A549 (cell line): ENCODE measurements around the gene COPE. TPM values are rescaled to one million over a fixed set of nuclear protein-coding genes. Genes with fewer than 3 reads are reported as not detected.

ENCODE experiments used
- ATAC-seq, 2 experiments: fragments of 200-7000 bp in 1 of 2; fragments of >200 bp in 1 of 2; cut with Nextera tagmentation in 1 of 2; cut with Tn5 transposase in 1 of 2; 3 replicates each; pipeline versions ENCODE4 v1.8.0 to v1.9.1; 2018 to 2020; ENCODE audit warnings: mild to moderate bottlenecking in 1 of 2, moderate library complexity in 1 of 2
- CTCF ChIA-PET: fragments of 300-600 bp; sonication (Branson Sonifier 250); formaldehyde crosslinking; extraction: SDS; loops from one replicate; lab custom pipeline; 2021; ENCODE audit warnings: antibody characterized with exemption, inconsistent platforms; lab: Yijun Ruan, JAX
- POLR2A ChIA-PET: fragments of 350-600 bp; formaldehyde crosslinking; extraction: SDS; loops from one replicate; lab custom pipeline; 2021; ENCODE audit warnings: antibody characterized with exemption, inconsistent platforms; lab: Yijun Ruan, JAX
- DNase-seq, 2 experiments: peaks; one replicate each; pipeline versions ENCODE4 v3.0.0 to v3.0.0-alpha.2; 2011 to 2016; ENCODE audit warnings: low read depth in 1 of 2, low spot score in 1 of 2
- FAIRE-seq: peaks from 2 replicates; lab custom pipeline; 2011; peaks lifted over from hg19 to GRCh38; lab: Jason Lieb, UNC
- H3K27ac ChIP-seq, 2 experiments: fragments of >200 bp; sonication (Bioruptor Twin); formaldehyde crosslinking; 3 replicates each; pipeline ENCODE4 v1.5.1; 2016 to 2017
- H3K4me1 ChIP-seq: fragments of >200 bp; sonication (Bioruptor Twin); formaldehyde crosslinking; 3 replicates; pipeline ENCODE4 v1.6.1; 2016
- H3K4me2 ChIP-seq: fragments of >200 bp; sonication (Bioruptor Twin); formaldehyde crosslinking; 3 replicates; pipeline ENCODE4 v1.6.1; 2016
- H3K4me3 ChIP-seq: fragments of >200 bp; sonication (Bioruptor Twin); formaldehyde crosslinking; 3 replicates; pipeline ENCODE4 v1.5.1; 2016
- H3K9me3 ChIP-seq: fragments of >200 bp; sonication (Bioruptor Twin); formaldehyde crosslinking; 3 replicates; pipeline ENCODE4 v1.6.1; 2016
- ATOH8 ChIP-seq: fragments of 250-450 bp; sonication (Bioruptor Pico); IDR thresholded peaks from 2 replicates; pipeline ENCODE4 v1.5.0; 2020; ENCODE audit warnings: low read depth, mild to moderate bottlenecking, moderate library complexity
- CBX8 ChIP-seq: fragments of 200-600 bp; sonication (generic); IDR thresholded peaks from 2 replicates; pipeline ENCODE4 v1.6.1; 2016
- CHD2 ChIP-seq: fragments of 150-350 bp; IDR thresholded peaks from 2 replicates; pipeline ENCODE4 v1.6.1; 2014; ENCODE audit warnings: low read length; ENCODE audit not compliant: partially characterized antibody
- EHMT2 ChIP-seq: fragments of 200-600 bp; sonication (generic); IDR thresholded peaks from 2 replicates; pipeline ENCODE4 v1.6.1; 2016; ENCODE audit warnings: antibody characterized with exemption, low read depth, mild to moderate bottlenecking, moderate library complexity
- EP300 ChIP-seq, 2 experiments: fragments of >200 bp; sonication (Bioruptor Twin); formaldehyde crosslinking; IDR thresholded peaks; 2 replicates in 1 of 2; 3 replicates in 1 of 2; pipeline ENCODE4 v1.6.1; 2016 to 2017
- HDAC2 ChIP-seq: fragments of 200-600 bp; sonication (generic); IDR thresholded peaks from 2 replicates; pipeline ENCODE4 v1.6.1; 2016
- HMGXB4 ChIP-seq: fragments of 250-450 bp; sonication (Bioruptor Pico); IDR thresholded peaks from 2 replicates; pipeline ENCODE4 v1.5.0; 2021; ENCODE audit warnings: mild to moderate bottlenecking, moderate library complexity, borderline replicate concordance
- KDM1A ChIP-seq: fragments of 200-600 bp; sonication (generic); IDR thresholded peaks from 2 replicates; pipeline ENCODE4 v1.6.1; 2016; ENCODE audit warnings: low read depth, mild to moderate bottlenecking
- POLR2A ChIP-seq: IDR thresholded peaks from 2 replicates; pipeline ENCODE4 v1.6.1; 2012; ENCODE audit warnings: mild to moderate bottlenecking, low read length
- RAD21 ChIP-seq, 2 experiments: fragments of >200 bp in 1 of 2; sonication (Bioruptor Twin) in 1 of 2; formaldehyde crosslinking in 1 of 2; IDR thresholded peaks in 1 of 2; conservative IDR thresholded peaks in 1 of 2; 2 replicates in 1 of 2; 3 replicates in 1 of 2; pipeline ENCODE4 v1.6.1; 2012 to 2018; ENCODE audit warnings: inconsistent platforms in 1 of 2
- TP53 ChIP-seq: fragments of 250-450 bp; sonication (Bioruptor Pico); IDR thresholded peaks from 2 replicates; pipeline ENCODE4 v1.5.0; 2021; ENCODE audit warnings: mild to moderate bottlenecking, moderate library complexity
- USF2 ChIP-seq: fragments of 450-650 bp; IDR thresholded peaks from 2 replicates; pipeline ENCODE4 v1.6.1; 2014; ENCODE audit warnings: antibody characterized with exemption
- ZFP36 ChIP-seq: fragments of 450-650 bp; IDR thresholded peaks from 2 replicates; pipeline ENCODE4 v1.6.1; 2014; ENCODE audit warnings: borderline replicate concordance; ENCODE audit not compliant: partially characterized antibody
- ZNF302 ChIP-seq: fragments of 250-450 bp; sonication (Bioruptor Pico); IDR thresholded peaks from 2 replicates; pipeline ENCODE4 v1.9.0; 2021; ENCODE audit warnings: inconsistent platforms, mild to moderate bottlenecking, moderate library complexity
- WGBS: methylation state at CpG from one replicate; pipeline ENCODE4 v1.1.6; 2017; ENCODE audit errors: missing lambda C conversion rate; 5-methylcytosine and 5-hydroxymethylcytosine counted together
- polyA plus RNA-seq, 4 experiments: library from polyadenylated mRNA; depleted of rRNA in 3 of 4; stranded (reverse); fragments of >200 nt; fragmentation: RNase III in 1 of 4; extraction: RNeasy Plus Mini Kit Qiagen cat#74134 plus additional on column Dnase treatment in 1 of 4; gene quantifications; 2 replicates in 3 of 4; 3 replicates in 1 of 4; pipeline ENCODE4 v1.2.3, GENCODE V29; 2011 to 2017

Gene COPE
- polyA plus RNA-seq, 2 of the 4 experiments (the other 2 are of a cell fraction) = 94.0 to 114 TPM

- DNase-seq (no peak), ATAC-seq (no peak), FAIRE-seq (no peak)
- 87% methylated on average over 15 of the region's 26 CpGs for WGBS
- TF ChIP-seq RAD21 (conservative IDR thresholded peaks at IDR 0.05 in 1 of 2, IDR thresholded peaks at IDR 0.05 in 1 of 2) = no peak
- no peak for TF ChIP-seq ZFP36
- Histone ChIP-seq H3K9me3 (no peaks in the 10 kb centered on the region), H3K4me3 (no peak overlapping the region), H3K4me1 (no peaks in the 10 kb centered on the region), H3K27ac (no peak overlapping the region), H3K4me2 (no peak overlapping the region)
- ChIA-PET CTCF (interaction anchor here (1.9 to 2.1 kb wide), 2 partner anchors 12 to 59 kb away, joined by 7 to 14 read pairs; no protein-coding TSS in a partner anchor), POLR2A (no interaction called here)
Observed at GRCh38 chr19:18928018-18928805, 9.0 kb upstream of the COPE start.

- Histone ChIP-seq H3K4me1 (peaks cover 4% of the 10 kb centered on the region; the same call in 1 of the 3 replicates), H3K4me2 (no peak overlapping the region), H3K27ac (no peak overlapping the region), H3K9me3 (no peaks in the 10 kb centered on the region), H3K4me3 (no peak overlapping the region)
- ChIA-PET POLR2A (no interaction called here), CTCF (no interaction called here)
- no peak for ATAC-seq
- 94% methylated on average over 5 of the region's 15 CpGs for WGBS
- TF ChIP-seq EHMT2 (no peak), USF2 (no peak), ATOH8 (CRISPR knock-in tag) (no peak), ZNF302 (no peak)
- no peak for FAIRE-seq
- DNase-seq = no peak
Observed at GRCh38 chr19:18924684-18925213, 5.6 kb upstream of the COPE start.

- Histone ChIP-seq H3K4me2 (no peak overlapping the region), H3K4me1 (peaks cover 8% of the 10 kb centered on the region; the same call in 1 of the 3 replicates), H3K4me3 (no peak overlapping the region), H3K9me3 (no peaks in the 10 kb centered on the region), H3K27ac (no peak overlapping the region)
- no peak for DNase-seq
- FAIRE-seq = no peak
- ChIA-PET CTCF (interaction anchor here (0.9 to 2.3 kb wide), 2 partner anchors 64 to 65 kb away, joined by 4 to 8 read pairs; no protein-coding TSS in a partner anchor), POLR2A (no interaction called here)
- TF ChIP-seq EP300 (IDR thresholded peaks at IDR 0.05) (no peak), CHD2 (no peak)
- 91% methylated on average over 13 of the region's 29 CpGs for WGBS
- no peak for ATAC-seq
Observed at GRCh38 chr19:18922228-18922985, 3.2 kb upstream of the COPE start.

GRCh38 chr19:18921593-18921992 lies 2.4 kb upstream of the COPE start:
- Histone ChIP-seq H3K9me3 (no peaks in the 10 kb centered on the region), H3K4me2 (no peak overlapping the region), H3K27ac (no peak overlapping the region), H3K4me3 (no peak overlapping the region), H3K4me1 (peaks cover 8% of the 10 kb centered on the region; the same call in 1 of the 3 replicates)
- ATAC-seq (no peak), DNase-seq (no peak), FAIRE-seq (no peak)
- no peak for TF ChIP-seq TP53 (CRISPR knock-in tag)
- TF ChIP-seq CBX8 = no peak
- no peak for TF ChIP-seq HMGXB4 (CRISPR knock-in tag)
- TF ChIP-seq HDAC2 = no peak
- TF ChIP-seq KDM1A = no peak
- no peak for TF ChIP-seq EP300 (IDR thresholded peaks at IDR 0.05)
- TF ChIP-seq POLR2A = no peak
- WGBS = 95% methylated on average over 17 of the region's 17 CpGs
- POLR2A ChIA-PET = no interaction called here
- CTCF ChIA-PET = interaction anchor here (1.6 to 2.3 kb wide), 2 partner anchors 14 to 65 kb away, joined by 3 to 8 read pairs; no protein-coding TSS in a partner anchor
